ENCODE measurements around the gene CCDC127.

GRCh38 chr5:207599-207998 is 10.4 kb downstream of the CCDC127 start:
- TF ChIP-seq POLR2AphosphoS5 (IDR thresholded peaks at IDR 0.05; ENCODE audit: low read depth, low read length) (no peak), POLR2A (IDR thresholded peaks at IDR 0.05; ENCODE audit: low read depth, low read length) (no peak), TAF1 (IDR thresholded peaks at IDR 0.05; ENCODE audit: low read depth, low read length) (no peak), SPI1 (IDR thresholded peaks at IDR 0.05; ENCODE audit: low read depth, low read length) (no peak), PAX5 (IDR thresholded peaks at IDR 0.05; ENCODE audit: insufficient read depth, low read length, severe bottlenecking) (no peak), POU2F2 (IDR thresholded peaks at IDR 0.05; ENCODE audit: low read depth, low read length) (no peak)

All from GM12891 (cell line).